ENCODE data around the gene RIF1. TPM values are rescaled to one million over a fixed set of nuclear protein-coding genes. Genes with fewer than 3 reads are reported as not detected.

Gene RIF1
- total and polyA plus RNA-seq, 9 of the 15 experiments (the other 6 are each of a cell fraction or from before 2014, with no cell fraction given), result 11.0 to 109 (median 44.2) TPM

DNA sequence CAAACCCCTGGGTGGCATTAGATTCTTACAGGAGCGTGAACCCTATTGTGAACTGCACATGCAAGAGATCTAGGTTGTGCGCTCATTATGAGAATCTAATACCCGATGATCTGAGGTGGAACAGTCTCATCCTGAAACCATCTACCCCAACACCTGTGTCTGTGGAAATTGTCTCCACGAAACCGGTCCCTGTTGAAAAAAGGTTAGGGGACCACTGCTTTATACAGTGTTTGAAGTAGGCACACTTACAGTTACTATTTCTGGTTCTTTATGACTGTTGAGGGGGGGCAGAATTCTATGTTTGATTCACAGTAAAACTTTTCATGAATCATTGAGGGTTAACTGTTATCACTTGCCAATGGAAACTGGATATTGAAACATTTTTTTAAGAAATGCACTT lies 72.0 kb downstream of the RIF1 start (continued):
- TF ChIP-seq HDAC2 (IDR thresholded peaks at IDR 0.05) (no peak), MCM2 (IDR thresholded peaks at IDR 0.05; ENCODE audit: low read depth) (no peak), WHSC1 (IDR thresholded peaks at IDR 0.05; ENCODE audit: low read length) (no peak), CREM (IDR thresholded peaks at IDR 0.05; ENCODE audit: low read depth) (no peak)
- TF ChIP-seq, protein P1, sequence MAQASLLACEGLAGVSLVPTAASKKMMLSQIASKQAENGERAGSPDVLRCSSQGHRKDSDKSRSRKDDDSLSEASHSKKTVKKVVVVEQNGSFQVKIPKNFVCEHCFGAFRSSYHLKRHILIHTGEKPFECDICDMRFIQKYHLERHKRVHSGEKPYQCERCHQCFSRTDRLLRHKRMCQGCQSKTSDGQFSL (CRISPR knock-in tag; IDR thresholded peaks at IDR 0.05), result no peak
- TF ChIP-seq, protein P1 (tag; IDR thresholded peaks at IDR 0.05), result no peak
- TF ChIP-seq, protein P2, sequence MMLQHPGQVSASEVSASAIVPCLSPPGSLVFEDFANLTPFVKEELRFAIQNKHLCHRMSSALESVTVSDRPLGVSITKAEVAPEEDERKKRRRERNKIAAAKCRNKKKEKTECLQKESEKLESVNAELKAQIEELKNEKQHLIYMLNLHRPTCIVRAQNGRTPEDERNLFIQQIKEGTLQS (IDR thresholded peaks at IDR 0.05), result no peak
- TF ChIP-seq, protein P2 (CRISPR knock-in tag; conservative IDR thresholded peaks at IDR 0.05), result no peak

DNA sequence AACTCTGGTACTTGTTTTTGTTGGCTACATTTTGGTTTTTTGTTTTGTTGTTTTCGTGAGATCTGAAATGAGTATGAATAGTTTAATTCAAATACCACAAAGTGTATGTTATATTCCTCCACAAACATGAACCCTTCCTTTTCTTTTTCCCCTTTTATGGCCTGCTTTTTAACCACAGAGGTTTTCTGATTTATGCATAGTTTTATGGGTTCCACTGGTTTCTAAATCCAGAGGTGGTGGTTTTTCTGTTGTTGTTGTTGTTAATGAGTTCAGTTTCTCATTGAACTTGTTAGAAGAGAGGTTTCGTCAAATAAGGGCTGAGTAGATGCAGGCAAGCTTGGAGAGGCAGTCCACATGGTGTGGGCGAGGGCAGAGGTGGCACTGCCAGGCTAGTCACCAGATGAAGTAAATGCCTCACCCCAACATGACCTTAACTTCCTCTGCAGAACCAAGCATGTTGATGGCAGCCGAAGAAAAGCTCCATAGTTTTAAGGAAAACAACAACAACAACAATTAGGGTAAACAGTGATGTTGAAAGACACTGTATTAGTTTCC lies 72.5 kb downstream of the RIF1 start:
- WGBS (ENCODE audit: insufficient coverage, low coverage, missing lambda C conversion rate), result 93% methylated on average over 4 of the region's 4 CpGs
- no peak for DNase-seq (ENCODE audit: extremely low read depth in 1 of 4, low spot score in 3 of 4)

More for the DNA sequence above, 72.5 kb downstream of the RIF1 start:
- Histone ChIP-seq H3K4me3 (no peak overlapping the region), H3K79me2 (ENCODE audit: control insufficient read depth, insufficient read depth, low read length) (no peaks in the 10 kb centered on the region), H3K36me3 (ENCODE audit: control insufficient read depth, insufficient read depth, low read length) (peaks cover 84% of the 10 kb centered on the region), H3K27me3 (ENCODE audit: control insufficient read depth in 2 of 2, insufficient read depth in 2 of 2, low read length in 2 of 2) (no peaks in the 10 kb centered on the region), H4K20me1 (replicated peaks; ENCODE audit: control insufficient read depth, insufficient read depth, low read length) (no peaks in the 10 kb centered on the region), H3K9me1 (ENCODE audit: control insufficient read depth, insufficient read depth, low read length) (no peaks in the 10 kb centered on the region), H2AFZ (ENCODE audit: low read depth, low read length) (no peak overlapping the region), H3K4me1 (replicated peaks in 1 of 2; ENCODE audit: control insufficient read depth in 2 of 2, insufficient read depth in 2 of 2, low read length in 2 of 2) (no peaks in the 10 kb centered on the region), H3K9me3 (replicated peaks; ENCODE audit: control insufficient read depth, insufficient read depth, low read depth, low read length) (no peaks in the 10 kb centered on the region), H3K9ac (ENCODE audit: insufficient read depth in 1 of 2, low read depth in 2 of 2, low read length in 2 of 2) (no peak overlapping the region), H3K4me2 (ENCODE audit: insufficient read depth, low read length) (no peak overlapping the region), H3K27ac (ENCODE audit: extremely low read depth, low read depth, low read length) (no peak overlapping the region)
- in situ Hi-C loops (cut with MboI) (no loop called here), intact Hi-C loops (cut with micrococcal nuclease) (no loop called here)
- ChIA-PET CTCF (ENCODE audit: low intra/inter-chr PET ratio) (no interaction called here), POLR2A (interaction anchor here (0.5 kb wide), 1 partner anchor 35 kb away, joined by 3 read pairs; no protein-coding TSS in a partner anchor)
- TF ChIP-seq SRF (CRISPR knock-in tag; IDR thresholded peaks at IDR 0.05) (no peak), RBBP5 (IDR thresholded peaks at IDR 0.05; ENCODE audit: borderline replicate concordance, insufficient read depth, low read length, poor library complexity, severe bottlenecking) (no peak), BHLHE40 (IDR thresholded peaks at IDR 0.05; ENCODE audit: low read length) (no peak), RBM25 (IDR thresholded peaks at IDR 0.05; ENCODE audit: low read depth, low read length, severe bottlenecking) (no peak), NELFE (IDR thresholded peaks at IDR 0.05; ENCODE audit: insufficient read depth, insufficient read length) (no peak), ZNF217 (CRISPR knock-in tag; IDR thresholded peaks at IDR 0.05) (no peak), ZNF785 (CRISPR knock-in tag; IDR thresholded peaks at IDR 0.05) (no peak), ZNF830 (CRISPR knock-in tag; IDR thresholded peaks at IDR 0.05) (no peak)
- TF ChIP-seq, protein P3, sequence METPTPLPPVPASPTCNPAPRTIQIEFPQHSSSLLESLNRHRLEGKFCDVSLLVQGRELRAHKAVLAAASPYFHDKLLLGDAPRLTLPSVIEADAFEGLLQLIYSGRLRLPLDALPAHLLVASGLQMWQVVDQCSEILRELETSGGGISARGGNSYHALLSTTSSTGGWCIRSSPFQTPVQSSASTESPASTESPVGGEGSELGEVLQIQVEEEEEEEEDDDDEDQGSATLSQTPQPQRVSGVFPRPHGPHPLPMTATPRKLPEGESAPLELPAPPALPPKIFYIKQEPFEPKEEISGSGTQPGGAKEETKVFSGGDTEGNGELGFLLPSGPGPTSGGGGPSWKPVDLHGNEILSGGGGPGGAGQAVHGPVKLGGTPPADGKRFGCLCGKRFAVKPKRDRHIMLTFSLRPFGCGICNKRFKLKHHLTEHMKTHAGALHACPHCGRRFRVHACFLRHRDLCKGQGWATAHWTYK (CRISPR knock-in tag; IDR thresholded peaks at IDR 0.05), result no peak
- BruUV-seq (replicated peaks), result no TSS peak
- no peak for FAIRE-seq
- no peak for ATAC-seq

All from K562 (cell line).